CD4-positive, alpha-beta T cell (primary cell): ENCODE data around the gene FOLR2. TPM values are rescaled to one million over a fixed set of nuclear protein-coding genes. Genes with fewer than 3 reads are reported as not detected.
"Not testable (repeated sequence)": the region's sequence is repeated elsewhere in the genome, so short reads cannot be mapped to it uniquely, and the experiment has no call there.

Experiments used
- ATAC-seq: fragments of 200-7000 bp; cut with Tn5 transposase; one replicate; pipeline ENCODE4 v1.10.0; 2022; ENCODE audit warnings: mild to moderate bottlenecking; ENCODE audit not compliant: poor library complexity
- CTCF ChIA-PET: fragments of 350-600 bp; sonication (Branson Sonifier 250); formaldehyde crosslinking; loops from one replicate; lab custom pipeline; 2021; ENCODE audit warnings: antibody characterized with exemption, inconsistent platforms; lab: Charles Lee
- POLR2A ChIA-PET: fragments of 350-600 bp; sonication (Branson Sonifier 250); formaldehyde crosslinking; loops from one replicate; lab custom pipeline; 2021; ENCODE audit warnings: antibody characterized with exemption, inconsistent platforms; lab: Charles Lee
- DNase-seq, 14 experiments: peaks; one replicate each; pipeline ENCODE4 v3.0.0-alpha.2; 2013 to 2020; ENCODE audit warnings: mixed read lengths in 2 of 14
- H3K27ac ChIP-seq, 2 donors: one replicate each; pipeline versions ENCODE4 v1.5.1 to v1.7.0; 2013; ENCODE audit warnings: low read length in 2 of 2, low read depth in 1 of 2, mild to moderate bottlenecking in 1 of 2
- H3K27me3 ChIP-seq, 2 experiments: 1 replicate in 1 of 2; 2 replicates in 1 of 2; pipeline versions ENCODE4 v1.6.1 to v1.7.0; 2013; ENCODE audit warnings: low read length in 2 of 2, control low read depth in 1 of 2, mild to moderate bottlenecking in 1 of 2, moderate library complexity in 1 of 2; ENCODE audit not compliant: insufficient read depth in 2 of 2, control insufficient read depth in 1 of 2
- H3K36me3 ChIP-seq: one replicate; pipeline ENCODE4 v1.6.1; 2013; ENCODE audit warnings: low read length, control low read depth; ENCODE audit not compliant: insufficient read depth
- H3K4me1 ChIP-seq: one replicate; pipeline ENCODE4 v1.6.1; 2013; ENCODE audit warnings: low read length, control low read depth; ENCODE audit not compliant: insufficient read depth
- H3K4me3 ChIP-seq: one replicate; pipeline ENCODE4 v1.5.1; 2013; ENCODE audit warnings: mild to moderate bottlenecking, low read length, moderate library complexity
- H3K9me3 ChIP-seq, 2 experiments: 1 replicate in 1 of 2; 2 replicates in 1 of 2; pipeline versions ENCODE4 v1.6.1 to v1.7.0; 2013; ENCODE audit warnings: low read length in 2 of 2, mild to moderate bottlenecking in 2 of 2, control low read depth in 1 of 2, moderate library complexity in 1 of 2; ENCODE audit not compliant: control insufficient read depth in 1 of 2, insufficient read depth in 1 of 2
- H3K27ac Mint-ChIP-seq: one replicate; pipeline ENCODE4 v1.8.0; 2020; ENCODE audit warnings: mixed read lengths
- H3K27me3 Mint-ChIP-seq: one replicate; pipeline ENCODE4 v1.8.0; 2021; ENCODE audit warnings: mixed read lengths
- H3K36me3 Mint-ChIP-seq: one replicate; pipeline ENCODE4 v1.8.0; 2021; ENCODE audit warnings: low read depth, mixed read lengths
- H3K4me1 Mint-ChIP-seq: one replicate; pipeline ENCODE4 v1.8.0; 2021; ENCODE audit warnings: low read depth, mixed read lengths
- H3K4me3 Mint-ChIP-seq: one replicate; pipeline ENCODE4 v1.8.0; 2020; ENCODE audit warnings: mild to moderate bottlenecking, mixed read lengths
- H3K9me3 Mint-ChIP-seq: one replicate; pipeline ENCODE4 v1.8.0; 2020; ENCODE audit warnings: mixed read lengths
- CTCF ChIP-seq: fragments of 200-600 bp; IDR thresholded peaks from one replicate; pipeline ENCODE4 v1.8.0; 2022; ENCODE audit warnings: antibody characterized with exemption, mild to moderate bottlenecking
- intact Hi-C, 2 experiments: fragments of 100-400 bp; cut with DNase I in 1 of 2; cut with micrococcal nuclease in 1 of 2; formaldehyde crosslinking; loops; one replicate each; pipeline versions ENCODE4 v1.15.1 to v1.9.0; 2023 to 2025; cut with DNase I, micrococcal nuclease
- polyA plus RNA-seq, 2 donors: library from polyadenylated mRNA; unstranded; fragments of 120-200 nt; gene quantifications; one replicate each; pipeline ENCODE4 v1.2.1, GENCODE V29; 2013
- total RNA-seq, 174 experiments: library from RNA in 2 of 174; stranded (reverse) in 2 of 174; gene quantifications; one replicate each; pipeline ENCODE4 v1.2.3 and lab custom pipeline; 2021 to 2026

FOLR2 gene
- not detected for total RNA-seq
- polyA plus RNA-seq (2013, experiment 1 of 2) = 1.7 TPM
- polyA plus RNA-seq (2013, experiment 2 of 2) = 1.3 TPM
- 0 to 0.15 (median 0) reads per million in 172 experiments for total RNA-seq (lab: John Stamatoyannopoulos, UW)

DNA sequence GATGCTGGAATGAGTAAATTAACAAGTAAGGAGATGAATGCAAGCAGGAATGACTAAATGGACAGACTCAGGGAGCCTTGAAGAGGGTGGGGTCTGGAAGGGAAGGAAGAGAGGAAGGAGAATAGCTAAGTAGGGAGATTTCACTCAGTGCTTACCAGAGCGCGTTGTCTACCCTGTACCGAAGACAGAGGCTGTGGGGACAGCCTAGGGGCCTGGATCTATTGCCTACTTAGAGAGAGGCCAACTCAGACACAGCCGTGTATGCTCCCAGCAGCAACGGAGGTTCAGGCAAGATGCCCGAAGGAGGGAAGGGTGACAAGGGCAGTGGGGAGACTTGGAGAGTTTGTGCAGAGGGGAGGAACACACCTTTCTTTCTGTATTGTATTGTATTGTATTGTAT is at the start of gene FOLR2:
Gene FOLR2, plus strand, starts transcription at position 157 of the 400 bp plus-strand sequence. CDS start 1,791 bp downstream, outside the sequence.
- H3K27ac ChIP-seq = no peak within 1 kb of the TSS
- no peaks in the 10 kb centered on the region for H3K9me3 ChIP-seq
- H3K27me3 Mint-ChIP-seq = peaks cover 34% of the 10 kb centered on the region
- H3K36me3 Mint-ChIP-seq = no peaks in the 10 kb centered on the region
- POLR2A ChIA-PET = no interaction called here
- CTCF ChIA-PET = no interaction called here
- ATAC-seq (no peak), DNase-seq (no peak)
- no peaks in the 10 kb centered on the region for H3K27me3 ChIP-seq
- no peak within 1 kb of the TSS for H3K27ac Mint-ChIP-seq
- no peaks in the 10 kb centered on the region for H3K4me1 Mint-ChIP-seq
- H3K4me3 Mint-ChIP-seq = no peak within 1 kb of the TSS
- H3K9me3 Mint-ChIP-seq = no peaks in the 10 kb centered on the region
- TF ChIP-seq CTCF = no peak
- intact Hi-C loops = no loop called here
- no peaks in the 10 kb centered on the region for H3K36me3 ChIP-seq
- H3K4me3 ChIP-seq = no peak within 1 kb of the TSS
- H3K4me1 ChIP-seq = peaks cover 6% of the 10 kb centered on the region

DNA sequence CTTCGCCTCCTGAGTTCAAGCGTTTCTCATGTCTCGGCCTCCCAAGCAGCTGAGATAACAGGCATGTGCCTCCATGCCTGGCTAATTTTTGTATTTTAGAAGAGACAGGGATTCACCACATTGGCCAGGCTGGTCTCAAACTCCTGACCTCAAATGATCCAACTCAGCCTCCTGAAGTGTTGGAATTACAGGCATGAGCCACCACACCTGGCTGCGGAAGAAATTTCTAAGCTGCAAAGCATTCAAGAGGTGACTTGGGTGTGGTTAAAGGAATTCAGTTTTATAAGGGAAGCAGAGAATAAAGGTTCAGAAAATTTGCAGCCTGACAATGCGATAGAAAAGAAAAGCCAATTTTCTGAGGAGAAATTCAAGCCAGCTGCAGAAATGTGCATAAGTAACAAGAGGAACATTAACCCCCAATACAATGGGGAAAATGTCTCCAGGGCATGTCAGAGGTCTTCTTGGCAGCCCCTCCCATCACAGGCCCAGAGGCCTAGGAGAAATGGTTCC is 47.5 kb upstream of the FOLR2 start:
- H3K4me3 ChIP-seq, CTCF ChIA-PET, ATAC-seq, H3K9me3 Mint-ChIP-seq, H3K4me1 Mint-ChIP-seq, POLR2A ChIA-PET, H3K9me3 ChIP-seq, H3K27ac ChIP-seq, H3K36me3 Mint-ChIP-seq, DNase-seq, H3K4me3 Mint-ChIP-seq, H3K27me3 Mint-ChIP-seq, H3K36me3 ChIP-seq, H3K27ac Mint-ChIP-seq, H3K4me1 ChIP-seq, H3K27me3 ChIP-seq, intact Hi-C loops: not testable (repeated sequence)

GRCh38 chr11:72169754-72170153 is 46.8 kb upstream of the FOLR2 start:
- intact Hi-C loops, H3K27ac Mint-ChIP-seq, ATAC-seq, H3K9me3 ChIP-seq, H3K4me1 Mint-ChIP-seq, H3K27ac ChIP-seq, H3K4me3 ChIP-seq, H3K27me3 ChIP-seq, H3K4me3 Mint-ChIP-seq, H3K27me3 Mint-ChIP-seq, POLR2A ChIA-PET, DNase-seq, H3K4me1 ChIP-seq, H3K36me3 Mint-ChIP-seq, H3K9me3 Mint-ChIP-seq, H3K36me3 ChIP-seq: not testable (repeated sequence)
- CTCF ChIA-PET = interaction anchor here (0.6 kb wide), 1 partner anchor 139 kb away, joined by 3 read pairs; no protein-coding TSS in a partner anchor

DNA sequence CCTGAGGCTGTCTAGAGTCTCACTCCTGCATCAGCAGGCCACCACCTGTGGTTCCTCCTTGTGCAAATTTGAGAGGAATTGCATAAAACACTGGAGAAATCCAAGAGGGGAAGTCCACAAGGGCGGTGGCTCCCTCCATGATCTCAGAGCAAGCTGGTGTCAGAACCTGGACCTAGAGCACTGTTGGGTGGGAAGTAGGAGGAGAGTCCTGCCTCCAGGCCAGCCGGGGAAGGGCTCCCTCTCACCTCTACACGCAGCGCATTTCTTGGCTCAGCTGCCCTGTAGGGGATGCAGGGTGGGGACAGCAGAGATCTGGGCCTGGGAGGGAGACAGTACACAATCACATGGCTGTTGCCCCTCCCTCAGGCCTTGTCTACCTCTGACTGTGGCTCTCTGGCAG is 44.6 kb upstream of the FOLR2 start:
- H3K9me3 ChIP-seq, H3K27ac Mint-ChIP-seq, H3K4me3 Mint-ChIP-seq, ATAC-seq, H3K4me1 ChIP-seq, H3K36me3 Mint-ChIP-seq, DNase-seq, intact Hi-C loops, POLR2A ChIA-PET, H3K27me3 Mint-ChIP-seq, H3K27ac ChIP-seq, H3K36me3 ChIP-seq, H3K9me3 Mint-ChIP-seq, H3K27me3 ChIP-seq, H3K4me1 Mint-ChIP-seq, CTCF ChIA-PET, H3K4me3 ChIP-seq: not testable (repeated sequence)
